Heart left ventricle (tissue), 16 donors: Measurements from ENCODE around the gene EGR4. TPM values are rescaled to one million over a fixed set of nuclear protein-coding genes. Genes with fewer than 3 reads are reported as not detected.

Experiments used
- ATAC-seq, 4 donors: fragments of 200-7000 bp; cut with Tn5 transposase; one replicate each; pipeline ENCODE4 v1.9.1; 2020 to 2022; ENCODE audit warnings: moderate library complexity in 4 of 4, mild to moderate bottlenecking in 3 of 4, moderate number of reproducible peaks in 1 of 4
- DNase-seq, 5 donors: peaks; one replicate each; pipeline ENCODE4 v3.0.0-alpha.2; 2020
- H3K27ac ChIP-seq, 12 donors: fragments of 200-600 bp; sonication (generic) in 4 of 12; one replicate each; pipeline versions ENCODE4 v1.5.0 to v1.8.0; 2016 to 2022; ENCODE audit warnings: mild to moderate bottlenecking in 2 of 12
- H3K27me3 ChIP-seq, 9 donors: fragments of 200-600 bp; sonication (generic) in 2 of 9; one replicate each; pipeline versions ENCODE4 v1.5.1 to v1.8.0; 2016 to 2022; ENCODE audit warnings: mild to moderate bottlenecking in 3 of 9
- H3K36me3 ChIP-seq, 9 donors: fragments of 200-600 bp; sonication (generic) in 2 of 9; one replicate each; pipeline versions ENCODE4 v1.5.0 to v1.8.0; 2018 to 2022; ENCODE audit warnings: mild to moderate bottlenecking in 2 of 9
- H3K4me1 ChIP-seq, 12 donors: fragments of 200-600 bp; sonication (generic) in 4 of 12; one replicate each; pipeline versions ENCODE4 v1.5.0 to v1.8.0; 2016 to 2022; ENCODE audit warnings: mild to moderate bottlenecking in 3 of 12
- H3K4me3 ChIP-seq, 12 donors: fragments of 200-600 bp; sonication (generic) in 4 of 12; one replicate each; pipeline versions ENCODE4 v1.5.0 to v1.8.0; 2017 to 2022; ENCODE audit warnings: mild to moderate bottlenecking in 9 of 12, moderate library complexity in 4 of 12
- H3K9me3 ChIP-seq, 12 donors: fragments of 200-600 bp; sonication (generic) in 4 of 12; one replicate each; pipeline versions ENCODE4 v1.5.0 to v1.8.0; 2016 to 2022; ENCODE audit warnings: mild to moderate bottlenecking in 1 of 12
- CTCF ChIP-seq, 12 donors: fragments of 200-600 bp; sonication (generic) in 4 of 12; IDR thresholded peaks; one replicate each; pipeline versions ENCODE4 v1.5.0 to v1.8.0; 2018 to 2022; ENCODE audit warnings: antibody characterized with exemption in 12 of 12, mild to moderate bottlenecking in 5 of 12
- POLR2A ChIP-seq, 2 donors: fragments of 450-650 bp; IDR thresholded peaks; one replicate each; pipeline ENCODE4 v1.6.1; 2017; ENCODE audit warnings: antibody characterized with exemption in 2 of 2, mild to moderate bottlenecking in 2 of 2, moderate library complexity in 2 of 2
- WGBS, 4 donors: extraction: QIAGEN DNeasy Blood & Tissue Kit in 2 of 4; methylation state at CpG; one replicate each; pipeline versions ENCODE4 v1.1.5 to v1.1.7; 2013 to 2018; 5-methylcytosine and 5-hydroxymethylcytosine counted together
- intact Hi-C, 10 donors: fragments of 100-400 bp; cut with DNase I; formaldehyde crosslinking; loops; one replicate each; pipeline versions ENCODE4 v1.11.1 to v1.14.2; 2022
- polyA plus RNA-seq, 2 donors: library from polyadenylated mRNA; stranded (reverse); fragments of 200-250 nt; gene quantifications; one replicate each; pipeline ENCODE4 v1.2.3, GENCODE V29; 2013
- total RNA-seq, 9 donors: library from RNA; depleted of rRNA in 2 of 9; stranded (reverse); fragments of >200 nt in 2 of 9; fragmentation: NEBNext Ultra II Directional in 3 of 9; extraction: Animal tissue kit (Norgen Biotek cat#: 25700) in 3 of 9; gene quantifications; one replicate each; pipeline versions ENCODE4 v1.1.0 to v1.2.4, GENCODE V29; 2016 to 2023
- donor health status: ischemic (EF 13 %, LVEDD 7.1; RV severe dilation, severe dysfunction).
- donor health status: healthy with polysubstance abuse.
- donor health status: DM: no; HTN: yes; CAD: no.
- donor health status: DM: no; HTN: no; CAD: no.
- donor health status: ischemic (EF 25% LVEDD 6.9; RV normal size, moderate dysfunction).
- donor health status: ischemic (EF 25% LVEDD 5.7; RV mildly dilated, moderate dysfunction).
- donor health status: healthy.
- donor health status: DM: yes; HTN: yes; CAD: no.
- donor health status: ischemic (EF 35%, LVEDD 5.7; RV mildly dilated, moderate dysfunction).
- donor health status: nonischemic (EF 11% LVEDD 7.7; RV severe dilation, severe dysfunction).
- donor health status: DM: yes; HTN: yes; CAD: no.
- donor health status: PGD.
- donor health status: ischemic (EF 29% LVEDD 5.4; RV normal size, mild dysfunction).
- donor health status: nonischemic (EF 23%, LVEDD 6.1; RV moderate dilation, normal function).

EGR4 gene
- total and polyA plus RNA-seq, 11 donors, result not detected

DNA sequence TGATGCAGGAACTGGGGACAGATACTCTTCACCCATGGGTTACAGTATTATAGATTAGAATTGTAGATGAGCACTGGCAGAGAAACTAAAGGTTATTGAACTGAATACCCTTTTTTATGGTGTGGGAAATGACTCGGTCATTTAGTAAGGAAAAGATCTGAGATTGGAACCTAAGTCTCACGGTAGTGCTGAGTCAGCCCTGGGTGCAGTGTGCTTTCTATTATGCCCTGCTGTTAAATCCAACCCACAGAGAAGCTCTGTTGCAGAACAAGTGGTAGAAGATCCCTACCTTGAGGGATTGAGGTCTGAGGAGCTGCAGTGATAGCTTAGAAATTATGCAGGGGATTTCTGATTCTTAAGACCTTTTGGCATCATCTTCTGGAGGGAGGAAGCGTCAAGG is 46.5 kb downstream of the EGR4 start:
- WGBS, 4 donors, result 78 to 89% (median 84%) methylated on average over 3 of the region's 3 CpGs
- TF ChIP-seq POLR2A (IDR thresholded peaks at IDR 0.05) (no peak), CTCF (IDR thresholded peaks at IDR 0.05) (no peak)
- ATAC-seq (no peak), DNase-seq (no peak)
- no peak overlapping the region for H3K4me3 ChIP-seq
- H3K9me3 ChIP-seq, result no peaks in the 10 kb centered on the region
- peaks cover 0 to 15% (median 0%) of the 10 kb centered on the region in 12 donors for H3K4me1 ChIP-seq
- intact Hi-C loops, result loop anchor here in 1 of 10 donors (10.0 kb wide), 1 partner anchor 138 kb away; the partner anchor contains the start of gene ALMS1
- no peaks in the 10 kb centered on the region for H3K27me3 ChIP-seq
- no peak overlapping the region for H3K27ac ChIP-seq
- H3K36me3 ChIP-seq, result peaks cover 3 to 100% (median 98%) of the 10 kb centered on the region in 9 donors

DNA sequence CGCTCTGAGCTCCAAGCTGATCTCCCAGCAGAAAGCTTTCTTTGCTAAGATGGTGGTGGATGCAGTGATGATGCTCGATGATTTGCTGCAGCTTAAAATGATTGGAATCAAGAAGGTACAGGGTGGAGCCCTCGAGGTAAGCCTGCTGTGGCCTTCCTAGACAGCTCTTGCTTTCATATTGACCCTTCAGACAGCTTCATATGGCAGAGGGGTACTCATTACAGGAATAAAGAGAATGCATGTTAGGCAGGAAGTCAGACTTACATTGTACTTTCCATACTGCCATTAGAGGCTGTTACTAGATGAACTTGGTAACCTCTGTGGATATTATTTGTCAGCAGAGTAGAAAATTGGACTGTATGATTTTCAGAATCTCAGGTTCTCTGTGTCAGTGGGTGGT is 48.8 kb downstream of the EGR4 start:
- no peak for TF ChIP-seq POLR2A (IDR thresholded peaks at IDR 0.05)
- no peak for TF ChIP-seq CTCF (IDR thresholded peaks at IDR 0.05)
- WGBS, 4 donors, result 80 to 94% (median 91%) methylated on average over 3 of the region's 3 CpGs
- H3K9me3 ChIP-seq, result no peaks in the 10 kb centered on the region
- peaks cover 3 to 100% (median 98%) of the 10 kb centered on the region in 9 donors for H3K36me3 ChIP-seq
- H3K4me3 ChIP-seq, result no peak overlapping the region
- no peak overlapping the region for H3K27ac ChIP-seq
- no peaks in the 10 kb centered on the region for H3K27me3 ChIP-seq
- intact Hi-C loops, result loop anchor here in 1 of 10 donors (10.0 kb wide), 1 partner anchor 140 kb away; the partner anchor contains the start of gene ALMS1
- ATAC-seq (no peak), DNase-seq (no peak)
- H3K4me1 ChIP-seq, result peaks cover 0 to 17% (median under 1%) of the 10 kb centered on the region in 12 donors

DNA sequence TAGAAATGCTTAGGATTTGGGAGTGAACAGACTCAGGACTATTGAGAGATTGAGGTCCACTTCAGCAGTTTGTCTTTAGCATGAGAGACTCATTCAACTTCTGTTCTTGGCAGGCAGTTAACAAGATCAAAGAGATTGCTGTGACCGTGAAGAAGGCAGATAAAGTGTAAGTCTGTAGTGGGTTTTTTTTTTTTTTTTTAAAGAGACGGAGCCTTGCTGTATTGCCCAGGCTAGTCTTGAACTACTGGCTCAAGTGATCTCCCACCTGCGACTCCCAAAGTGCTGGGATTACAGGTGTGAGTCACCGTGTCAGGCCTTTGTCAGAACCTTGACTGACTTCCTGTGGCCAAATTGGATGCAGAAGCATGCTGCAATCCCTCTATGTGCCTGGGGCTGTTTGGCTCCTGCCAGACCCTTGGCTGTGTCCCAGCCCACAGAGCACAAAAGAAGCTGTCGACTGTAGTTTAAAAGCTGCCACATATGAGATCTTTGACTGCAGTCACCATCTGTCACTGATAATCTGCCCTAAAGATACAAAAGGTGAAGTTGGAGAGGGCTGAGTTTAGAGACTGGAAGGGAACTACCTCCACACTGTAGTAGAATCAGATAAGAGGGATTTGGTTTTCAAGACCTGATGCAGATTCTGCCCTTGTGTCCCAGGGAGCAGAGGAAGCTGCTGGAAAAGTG is 49.3 kb downstream of the EGR4 start:
- peak; percentile 60 to 87 (median 80) for ATAC-seq
- peak in 2 of 5 donors; percentile 46 to 61 for DNase-seq
- no peak overlapping the region for H3K4me3 ChIP-seq
- TF ChIP-seq POLR2A (IDR thresholded peaks at IDR 0.05) (no peak), CTCF (IDR thresholded peaks at IDR 0.05) (no peak)
- H3K4me1 ChIP-seq, result peaks cover 0 to 19% (median 4%) of the 10 kb centered on the region in 12 donors
- H3K9me3 ChIP-seq, result no peaks in the 10 kb centered on the region
- no peaks in the 10 kb centered on the region for H3K27me3 ChIP-seq
- WGBS, 4 donors, result 39 to 50% (median 41%) methylated on average over 5 of the region's 5 CpGs
- no peak overlapping the region for H3K27ac ChIP-seq
- H3K36me3 ChIP-seq, result peaks cover 3 to 100% (median 97%) of the 10 kb centered on the region in 9 donors
- intact Hi-C loops, result loop anchor here in 1 of 10 donors (10.0 kb wide), 1 partner anchor 141 kb away; the partner anchor contains the start of gene ALMS1

Other genes starting within 250 kb of the EGR4 start
- 10 to 100 TPM in 3 of 9 donors, 1 to 10 TPM in 6; 6.0 to 12.5 (median 9.1) TPM for gene SFXN5, start 221.8 kb downstream of the EGR4 start, total RNA-seq
- 1 to 10 TPM; 7.1 to 8.2 TPM for gene SFXN5, start 221.8 kb downstream of the EGR4 start, polyA plus RNA-seq
- gene RAB11FIP5, start 180.6 kb downstream of the EGR4 start, total RNA-seq, result 10 to 100 TPM; 18.6 to 43.7 (median 24.8) TPM
- gene RAB11FIP5, start 180.6 kb downstream of the EGR4 start, polyA plus RNA-seq, result 10 to 100 TPM; 10.7 to 50.7 TPM
- not detected for gene NOTO, start 91.0 kb downstream of the EGR4 start, total RNA-seq
- not detected for gene NOTO, start 91.0 kb downstream of the EGR4 start, polyA plus RNA-seq
- 10 to 100 TPM; 14.0 to 26.8 (median 20.0) TPM for gene SMYD5, start 79.3 kb downstream of the EGR4 start, total RNA-seq
- gene SMYD5, start 79.3 kb downstream of the EGR4 start, polyA plus RNA-seq, result 10 to 100 TPM; 14.4 to 29.2 TPM
- 100 to 1,000 TPM in 2 of 9 donors, 10 to 100 TPM in 7; 57.2 to 153 (median 85.1) TPM for gene PRADC1, start 60.3 kb downstream of the EGR4 start, total RNA-seq
- gene PRADC1, start 60.3 kb downstream of the EGR4 start, polyA plus RNA-seq, result 100 to 1,000 TPM in 1 of 2 donors, 10 to 100 TPM in 1; 90.8 to 155 TPM
- 100 to 1,000 TPM; 156 to 234 (median 198) TPM for gene CCT7, start 59.2 kb downstream of the EGR4 start, total RNA-seq
- gene CCT7, start 59.2 kb downstream of the EGR4 start, polyA plus RNA-seq, result 100 to 1,000 TPM; 261 to 328 TPM
- gene FBXO41, start 9.1 kb downstream of the EGR4 start, total RNA-seq, result 1 to 10 TPM in 4 of 9 donors, under 1 TPM in 5; 0.23 to 3.6 (median 0.81) TPM
- gene FBXO41, start 9.1 kb downstream of the EGR4 start, polyA plus RNA-seq, result under 1 TPM; 0.21 to 0.42 TPM
- gene ALMS1, start 92.3 kb upstream of the EGR4 start, total RNA-seq, result 10 to 100 TPM in 5 of 9 donors, 1 to 10 TPM in 4; 7.0 to 21.4 (median 11.5) TPM
- 1 to 10 TPM; 2.5 to 5.5 TPM for gene ALMS1, start 92.3 kb upstream of the EGR4 start, polyA plus RNA-seq